Jurkat, Clone E6-1 (cell line): Measurements from ENCODE around the gene STK11.

ENCODE experiments used
- DNase-seq: peaks from one replicate; pipeline ENCODE4 v3.0.0-alpha.2; 2011; ENCODE audit warnings: low read depth, low spot score
- H3K4me3 ChIP-seq: 2 replicates; pipeline ENCODE4 v1.5.1; 2011; ENCODE audit warnings: mild to moderate bottlenecking, low read length, control low read depth, moderate library complexity

STK11 gene

DNA sequence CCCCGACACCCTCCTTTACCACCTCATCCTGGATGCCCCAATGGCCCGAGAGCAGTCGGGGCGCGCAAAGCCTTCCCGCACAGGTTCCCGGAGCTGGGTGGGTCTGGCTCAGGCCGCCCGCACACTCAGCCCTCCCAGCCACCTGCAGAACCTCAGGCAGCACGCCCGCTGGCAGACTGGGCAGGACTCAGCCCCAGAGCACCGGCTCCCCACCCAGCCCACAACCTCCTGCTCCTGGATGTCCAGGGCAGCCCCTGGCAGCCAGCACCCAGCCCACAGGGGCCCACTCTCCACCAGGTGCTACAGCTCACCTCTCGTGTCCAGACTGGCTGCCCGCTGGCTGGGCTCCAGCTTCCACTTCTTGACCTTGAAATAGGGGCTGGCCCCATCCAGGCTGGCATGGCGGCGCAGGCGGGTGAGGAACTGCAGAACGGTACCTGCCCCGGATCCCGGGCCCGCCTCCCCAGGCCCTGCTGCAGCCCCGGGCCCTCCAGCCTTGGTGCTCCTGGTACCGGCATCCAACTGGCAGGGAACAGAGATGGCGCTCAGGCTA is 27.6 kb downstream of the STK11 start:
- no peak overlapping the region for H3K4me3 ChIP-seq
- no peak for DNase-seq

GRCh38 chr19:1234051-1234954 is 28.7 kb downstream of the STK11 start:
- H3K4me3 ChIP-seq, result no peak overlapping the region
- no peak for DNase-seq

DNA sequence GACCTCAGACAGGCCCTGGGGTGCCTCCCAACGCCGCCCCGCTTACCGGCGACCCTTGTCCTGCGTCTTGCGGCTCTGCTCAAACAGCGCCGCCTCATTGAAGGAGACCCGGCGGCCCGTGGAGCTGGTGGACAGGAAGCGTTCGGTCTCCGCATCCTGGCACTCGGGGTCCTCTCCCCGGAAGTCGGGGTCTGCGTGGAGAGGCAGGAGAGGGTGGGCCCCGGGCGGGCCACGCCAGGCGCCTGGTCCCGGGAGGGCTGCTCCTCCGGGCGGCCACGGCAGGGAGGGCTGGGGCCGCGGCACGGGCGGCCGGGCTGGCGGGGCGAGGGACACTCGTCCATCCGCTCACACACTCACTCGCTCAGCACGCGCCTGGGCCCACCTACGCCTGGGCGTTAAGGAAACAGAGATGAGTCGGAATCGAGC is 29.4 kb downstream of the STK11 start:
- H3K4me3 ChIP-seq, result no peak overlapping the region
- DNase-seq, result no peak

GRCh38 chr19:1235625-1236538 is 30.3 kb downstream of the STK11 start:
- no peak overlapping the region for H3K4me3 ChIP-seq
- no peak for DNase-seq

GRCh38 chr19:1236576-1236975 is 31.0 kb downstream of the STK11 start:
- no peak for DNase-seq
- peak overlapping the region; percentile 60 for H3K4me3 ChIP-seq

GRCh38 chr19:1237027-1237659 is 31.6 kb downstream of the STK11 start:
- no peak for DNase-seq
- peak overlapping the region; percentile 60 for H3K4me3 ChIP-seq

- DNase-seq, result no peak
- H3K4me3 ChIP-seq, result peak within 1 kb of the TSS; percentile 60
Measured at GRCh38 chr19:1237754-1238368, 32.3 kb downstream of the STK11 start, which contains the start of gene CBARP. Gene CBARP, minus strand, starts transcription at chr19:1238005. Its CDS starts 1,905 bp downstream, at chr19:1236100.

GRCh38 chr19:1238369-1239303 is 33.1 kb downstream of the STK11 start:
- no peak for DNase-seq
- peak overlapping the region; percentile 34 for H3K4me3 ChIP-seq

DNA sequence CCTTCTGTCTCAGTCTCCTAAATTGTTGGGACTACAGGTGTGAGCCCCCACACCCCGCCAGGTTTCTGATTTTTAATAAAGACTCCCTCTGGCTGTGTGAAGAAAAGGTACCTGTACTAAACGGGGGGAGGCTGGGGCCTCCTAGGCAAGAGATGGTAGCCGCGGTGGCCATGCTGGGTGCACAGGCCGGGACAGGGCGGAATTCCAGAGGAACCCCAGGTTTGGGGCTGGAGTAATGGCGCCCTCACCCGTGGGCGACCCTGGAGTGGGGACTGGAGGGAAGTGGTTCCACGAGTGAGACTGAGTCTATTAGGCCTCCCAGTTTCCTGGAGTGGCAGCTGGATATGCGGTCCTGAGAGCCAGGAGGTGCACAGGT is 33.8 kb downstream of the STK11 start:
- no peak for DNase-seq

DNA sequence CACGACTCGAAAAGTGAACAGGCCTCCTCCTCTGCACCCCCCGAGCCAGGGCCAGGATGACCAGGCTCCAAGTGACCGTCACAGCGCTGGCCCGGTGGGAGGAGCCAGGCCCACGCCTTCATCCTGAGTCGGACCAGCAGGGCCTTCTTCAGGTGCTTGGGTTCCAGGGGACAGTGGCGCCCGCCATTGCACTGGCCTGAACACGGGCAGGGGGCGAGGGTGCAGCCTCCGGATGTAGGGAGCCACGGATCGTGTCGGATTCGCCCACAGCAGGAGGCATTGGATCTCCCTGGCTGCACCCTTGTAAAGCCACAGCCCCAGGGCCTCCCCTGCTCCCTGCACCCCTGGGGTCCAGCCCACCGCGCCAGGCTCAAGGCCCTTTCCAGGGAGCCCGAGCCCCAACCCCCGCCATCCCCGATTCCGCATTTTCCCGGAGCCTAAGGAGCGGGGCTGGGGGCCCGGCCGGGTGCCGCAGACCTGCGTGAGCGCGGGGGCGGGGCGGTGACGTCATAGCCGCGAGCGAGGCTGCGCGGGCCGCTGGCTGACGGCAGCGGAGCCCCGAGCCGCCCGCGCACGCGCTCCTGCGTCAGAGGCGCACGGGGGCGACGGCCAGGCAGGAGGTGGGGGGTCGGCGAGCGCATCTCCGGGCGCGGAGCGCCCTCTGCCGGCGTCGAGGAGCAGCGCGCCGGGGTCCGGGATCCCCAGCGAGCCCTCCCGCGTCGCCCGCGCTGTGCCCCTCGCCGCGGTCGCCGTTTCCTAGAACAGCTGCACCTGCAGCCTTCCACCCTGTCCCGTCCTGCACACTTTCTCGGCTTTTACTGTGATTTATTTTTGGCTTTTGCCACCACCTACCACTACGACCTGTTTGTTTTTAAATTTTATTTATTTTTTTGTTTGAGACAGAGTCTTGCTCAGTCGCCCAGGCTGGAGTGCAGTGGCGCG is 34.5 kb downstream of the STK11 start:
- peak; percentile 84 for DNase-seq

More for the DNA sequence above, 33.8 kb downstream of the STK11 start:
- H3K4me3 ChIP-seq, result peak overlapping the region; percentile 66

GRCh38 chr19:1240925-1241324 is 35.3 kb downstream of the STK11 start:
- peak overlapping the region; percentile 76 for H3K4me3 ChIP-seq
- DNase-seq, result no peak

More for the DNA sequence above, 34.5 kb downstream of the STK11 start:
- peak overlapping the region; percentile 76 for H3K4me3 ChIP-seq

- peak; percentile 88 for DNase-seq
- H3K4me3 ChIP-seq, result peak within 1 kb of the TSS; percentile 76
Measured at GRCh38 chr19:1241417-1242095, 36.0 kb downstream of the STK11 start, which contains the start of gene ATP5F1D. Gene ATP5F1D, plus strand, starts transcription at chr19:1241751. Its CDS starts 100 bp downstream, at chr19:1241851.

DNA sequence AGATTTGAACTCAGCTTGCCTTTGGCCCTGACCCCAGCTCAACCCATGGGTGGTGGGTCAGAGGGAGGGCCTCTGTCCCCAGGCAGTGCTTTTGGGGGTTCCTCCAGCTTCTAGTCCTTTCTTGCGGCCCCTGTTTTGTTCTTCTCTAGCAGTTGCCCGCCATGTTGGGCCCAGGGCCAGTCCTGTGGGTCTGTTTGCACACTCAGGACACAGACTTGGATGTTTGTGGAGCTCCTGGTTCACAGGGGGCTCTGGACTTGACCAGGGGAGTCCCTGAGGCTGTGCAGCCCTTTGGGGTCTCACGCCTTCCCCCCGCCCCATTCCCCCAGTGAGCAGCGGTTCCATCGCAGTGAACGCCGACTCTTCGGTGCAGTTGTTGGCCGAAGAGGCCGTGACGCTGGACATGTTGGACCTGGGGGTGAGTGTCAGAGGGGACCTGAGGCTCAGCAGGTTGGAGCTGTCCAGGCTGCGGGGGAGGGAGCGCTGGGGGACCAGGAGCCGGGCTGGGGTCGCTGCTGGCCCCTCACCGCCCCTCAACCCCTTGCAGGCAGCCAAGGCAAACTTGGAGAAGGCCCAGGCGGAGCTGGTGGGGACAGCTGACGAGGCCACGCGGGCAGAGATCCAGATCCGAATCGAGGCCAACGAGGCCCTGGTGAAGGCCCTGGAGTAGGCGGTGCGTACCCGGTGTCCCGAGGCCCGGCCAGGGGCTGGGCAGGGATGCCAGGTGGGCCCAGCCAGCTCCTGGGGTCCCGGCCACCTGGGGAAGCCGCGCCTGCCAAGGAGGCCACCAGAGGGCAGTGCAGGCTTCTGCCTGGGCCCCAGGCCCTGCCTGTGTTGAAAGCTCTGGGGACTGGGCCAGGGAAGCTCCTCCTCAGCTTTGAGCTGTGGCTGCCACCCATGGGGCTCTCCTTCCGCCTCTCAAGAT is 38.5 kb downstream of the STK11 start:
- no peak overlapping the region for H3K4me3 ChIP-seq
- DNase-seq, result peak; percentile 70

DNA sequence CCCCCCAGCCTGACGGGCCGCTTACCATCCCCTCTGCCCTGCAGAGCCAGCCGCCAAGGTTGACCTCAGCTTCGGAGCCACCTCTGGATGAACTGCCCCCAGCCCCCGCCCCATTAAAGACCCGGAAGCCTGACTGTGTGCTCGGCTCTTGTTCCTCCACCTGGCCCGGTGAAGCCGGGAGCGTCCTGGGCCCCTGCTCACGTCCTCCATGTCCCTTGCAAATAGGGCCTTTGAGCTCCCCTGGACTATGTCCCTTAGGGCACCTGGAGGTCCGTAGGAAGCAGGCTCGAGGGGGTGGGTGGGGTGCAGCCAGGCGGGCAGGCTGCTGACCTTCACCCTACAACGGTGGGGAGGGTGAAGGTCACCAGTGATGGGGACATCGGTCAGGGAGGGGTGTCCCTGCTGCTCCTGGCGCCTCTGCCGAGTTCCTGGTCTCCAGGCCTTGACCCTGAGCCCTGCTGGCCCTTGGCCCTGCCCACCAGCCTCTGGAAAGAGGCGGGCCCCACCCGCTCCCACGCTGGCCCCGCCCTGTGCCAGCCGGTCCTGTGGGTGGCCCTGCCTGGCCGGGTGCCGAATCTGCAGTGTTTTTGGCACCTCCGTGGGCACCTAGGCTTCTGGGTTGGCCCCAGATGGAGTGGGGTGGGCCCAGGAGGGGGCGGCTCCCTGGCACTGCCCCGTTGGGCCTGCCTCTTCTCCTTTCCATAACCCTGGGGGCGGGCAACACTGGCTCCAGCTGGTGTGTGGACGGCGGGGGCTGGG is 39.3 kb downstream of the STK11 start:
- DNase-seq, result no peak
- no peak overlapping the region for H3K4me3 ChIP-seq
